ENCODE measurements around the gene CDK9.

CDK9 gene

DNA sequence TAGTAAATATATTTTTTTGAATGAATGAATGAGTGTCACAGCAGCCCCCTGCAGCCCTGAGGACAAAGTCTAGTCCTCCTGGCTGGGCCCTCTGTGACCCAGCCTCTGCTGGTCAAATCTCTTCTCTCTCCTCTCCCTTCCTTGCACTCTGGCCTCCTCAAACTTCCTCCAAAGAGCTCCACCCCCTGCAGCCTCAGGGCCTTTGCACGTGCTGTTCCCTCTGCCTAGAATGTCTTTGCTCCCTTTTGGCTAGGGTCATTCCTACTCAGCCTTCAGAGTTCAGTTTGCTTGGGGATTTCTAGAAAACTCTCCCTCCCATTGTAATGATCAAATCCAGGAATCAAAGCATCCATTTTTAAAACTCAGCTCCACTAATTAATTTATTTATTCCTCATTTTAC, 20.4 kb upstream of the CDK9 start:
- Histone ChIP-seq H2BK12ac (ENCODE audit: low read length) (no peak overlapping the region), H4K91ac (ENCODE audit: low read depth, low read length) (no peak overlapping the region), H2AK5ac (ENCODE audit: low read length) (no peak overlapping the region), H3K18ac (ENCODE audit: low read length) (no peak overlapping the region), H3K9ac (ENCODE audit: low read length) (no peak overlapping the region), H3K79me1 (ENCODE audit: low read length) (peaks cover 2% of the 10 kb centered on the region), H3K4me1 (ENCODE audit: control insufficient read depth in 1 of 2, insufficient read depth in 2 of 2, low read length in 2 of 2) (peaks cover 10 to 17% of the 10 kb centered on the region in 2 experiments), H3K27ac (ENCODE audit: low read depth, low read length) (no peak overlapping the region), H3K23ac (ENCODE audit: low read length) (no peak overlapping the region), H4K12ac (ENCODE audit: low read depth, low read length) (no peak overlapping the region), H2AFZ (ENCODE audit: insufficient read depth, low read length, poor library complexity) (no peak overlapping the region), H3K36me3 (ENCODE audit: control insufficient read depth in 1 of 2, insufficient read depth in 2 of 2, low read length in 2 of 2) (no peaks in the 10 kb centered on the region), H3K4me2 (ENCODE audit: low read length) (no peak overlapping the region), H3K27me3 (ENCODE audit: insufficient read depth, low read length) (no peaks in the 10 kb centered on the region), H3K14ac (ENCODE audit: low read length) (no peak overlapping the region), H2BK5ac (ENCODE audit: low read depth, low read length, poor library complexity) (no peak overlapping the region), H3K9me3 (ENCODE audit: insufficient read depth, low read depth, low read length) (no peaks in the 10 kb centered on the region), H3K4ac (ENCODE audit: low read depth, low read length) (no peak overlapping the region), H2BK120ac (ENCODE audit: insufficient read depth, low read length, poor library complexity) (no peak overlapping the region), H4K8ac (ENCODE audit: low read depth, low read length) (no peak overlapping the region), H3K4me3 (ENCODE audit: low read depth, low read length) (no peak overlapping the region), H3K79me2 (ENCODE audit: control insufficient read depth, insufficient read depth, low read length, poor library complexity) (no peaks in the 10 kb centered on the region)
- DNase-seq: peak in 1 of 2 donors; percentile 21
- no CpG with 5 or more reads among the region's 1 CpG for WGBS (ENCODE audit: extremely low coverage, insufficient coverage, insufficient read length)

DNA sequence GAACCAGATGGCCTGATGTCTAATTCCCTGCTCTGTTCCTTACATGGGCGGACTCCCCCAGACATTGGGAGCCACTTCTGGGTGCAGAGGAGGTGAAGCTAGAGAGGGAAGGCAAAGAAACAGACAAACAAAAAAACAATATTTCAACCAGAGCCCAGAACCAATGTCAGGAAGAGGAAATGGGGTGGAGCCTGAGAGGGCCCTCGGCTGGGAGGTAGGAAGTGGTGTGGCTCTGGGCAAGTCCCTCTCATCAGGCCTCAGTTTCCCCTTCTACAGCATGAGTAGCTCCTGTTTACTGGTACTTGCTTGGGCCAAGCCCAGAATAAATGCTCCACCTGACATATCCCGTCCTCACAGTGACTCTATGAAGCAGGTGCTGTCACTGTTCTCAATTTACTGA, 18.4 kb upstream of the CDK9 start:
- no peaks in the 10 kb centered on the region for H3K27me3 ChIP-seq (ENCODE audit: insufficient read depth, low read length)
- no peak overlapping the region for H3K18ac ChIP-seq (ENCODE audit: low read length)
- H2BK120ac ChIP-seq (ENCODE audit: insufficient read depth, low read length, poor library complexity): no peak overlapping the region
- peaks cover 5 to 18% of the 10 kb centered on the region in 2 experiments for H3K4me1 ChIP-seq (ENCODE audit: control insufficient read depth in 1 of 2, insufficient read depth in 2 of 2, low read length in 2 of 2)
- H2AFZ ChIP-seq (ENCODE audit: insufficient read depth, low read length, poor library complexity): no peak overlapping the region
- H2BK12ac ChIP-seq (ENCODE audit: low read length): no peak overlapping the region
- no peaks in the 10 kb centered on the region for H3K36me3 ChIP-seq (ENCODE audit: control insufficient read depth in 1 of 2, insufficient read depth in 2 of 2, low read length in 2 of 2)
- no peaks in the 10 kb centered on the region for H3K79me2 ChIP-seq (ENCODE audit: control insufficient read depth, insufficient read depth, low read length, poor library complexity)
- no peaks in the 10 kb centered on the region for H3K79me1 ChIP-seq (ENCODE audit: low read length)
- H4K91ac ChIP-seq (ENCODE audit: low read depth, low read length): peak overlapping the region; percentile 22
- no CpG with 5 or more reads among the region's 3 CpGs for WGBS (ENCODE audit: extremely low coverage, insufficient coverage, insufficient read length)
- H3K4me3 ChIP-seq (ENCODE audit: low read depth, low read length): no peak overlapping the region
- H2AK5ac ChIP-seq (ENCODE audit: low read length): no peak overlapping the region
- H3K14ac ChIP-seq (ENCODE audit: low read length): no peak overlapping the region
- H3K9ac ChIP-seq (ENCODE audit: low read length): no peak overlapping the region
- no peak overlapping the region for H2BK5ac ChIP-seq (ENCODE audit: low read depth, low read length, poor library complexity)
- no peak overlapping the region for H3K27ac ChIP-seq (ENCODE audit: low read depth, low read length)
- DNase-seq: no peak
- no peak overlapping the region for H3K4ac ChIP-seq (ENCODE audit: low read depth, low read length)
- no peak overlapping the region for H4K12ac ChIP-seq (ENCODE audit: low read depth, low read length)
- no peaks in the 10 kb centered on the region for H3K9me3 ChIP-seq (ENCODE audit: insufficient read depth, low read depth, low read length)
- no peak overlapping the region for H3K4me2 ChIP-seq (ENCODE audit: low read length)
- no peak overlapping the region for H4K8ac ChIP-seq (ENCODE audit: low read depth, low read length)
- H3K23ac ChIP-seq (ENCODE audit: low read length): no peak overlapping the region

DNA sequence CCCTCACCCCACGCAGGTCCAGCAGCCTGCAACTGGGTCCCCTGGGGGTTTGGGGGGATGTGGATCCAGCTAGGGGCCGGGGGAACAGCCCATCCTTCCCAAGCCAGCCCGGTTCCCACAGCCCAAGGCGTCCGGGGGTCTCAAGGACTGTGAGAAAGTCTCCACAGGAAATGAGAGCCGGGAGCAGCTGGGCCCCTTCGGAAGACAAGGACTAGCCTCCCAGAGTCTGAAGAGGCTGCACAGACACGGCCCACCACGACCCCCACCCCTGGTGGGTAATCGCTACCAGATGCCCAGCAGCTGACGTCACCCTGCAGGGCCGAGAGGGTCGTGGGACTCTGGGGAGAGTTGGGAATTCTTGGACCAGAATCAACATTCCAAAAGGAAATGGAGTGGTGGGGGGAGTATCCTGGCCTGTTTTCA, 17.9 kb upstream of the CDK9 start:
- H3K27ac ChIP-seq (ENCODE audit: low read depth, low read length): no peak overlapping the region
- no peaks in the 10 kb centered on the region for H3K9me3 ChIP-seq (ENCODE audit: insufficient read depth, low read depth, low read length)
- WGBS (ENCODE audit: extremely low coverage, insufficient coverage, insufficient read length): no CpG with 5 or more reads among the region's 13 CpGs
- no peak overlapping the region for H3K9ac ChIP-seq (ENCODE audit: low read length)
- H4K8ac ChIP-seq (ENCODE audit: low read depth, low read length): peak overlapping the region; percentile 14
- H3K4me3 ChIP-seq (ENCODE audit: low read depth, low read length): no peak overlapping the region
- no peak overlapping the region for H2BK120ac ChIP-seq (ENCODE audit: insufficient read depth, low read length, poor library complexity)
- H2AFZ ChIP-seq (ENCODE audit: insufficient read depth, low read length, poor library complexity): no peak overlapping the region
- H2BK12ac ChIP-seq (ENCODE audit: low read length): no peak overlapping the region
- H3K18ac ChIP-seq (ENCODE audit: low read length): no peak overlapping the region
- H2AK5ac ChIP-seq (ENCODE audit: low read length): no peak overlapping the region
- no peak overlapping the region for H3K4ac ChIP-seq (ENCODE audit: low read depth, low read length)
- H3K23ac ChIP-seq (ENCODE audit: low read length): no peak overlapping the region
- DNase-seq: no peak
- no peak overlapping the region for H2BK5ac ChIP-seq (ENCODE audit: low read depth, low read length, poor library complexity)
- no peak overlapping the region for H4K12ac ChIP-seq (ENCODE audit: low read depth, low read length)
- H3K36me3 ChIP-seq (ENCODE audit: control insufficient read depth in 1 of 2, insufficient read depth in 2 of 2, low read length in 2 of 2): no peaks in the 10 kb centered on the region
- H3K79me1 ChIP-seq (ENCODE audit: low read length): no peaks in the 10 kb centered on the region
- H3K79me2 ChIP-seq (ENCODE audit: control insufficient read depth, insufficient read depth, low read length, poor library complexity): no peaks in the 10 kb centered on the region
- peak overlapping the region; percentile 22 for H4K91ac ChIP-seq (ENCODE audit: low read depth, low read length)
- H3K4me1 ChIP-seq (ENCODE audit: control insufficient read depth in 1 of 2, insufficient read depth in 2 of 2, low read length in 2 of 2): peaks cover 5 to 16% of the 10 kb centered on the region in 2 experiments
- no peaks in the 10 kb centered on the region for H3K27me3 ChIP-seq (ENCODE audit: insufficient read depth, low read length)
- H3K14ac ChIP-seq (ENCODE audit: low read length): no peak overlapping the region
- H3K4me2 ChIP-seq (ENCODE audit: low read length): peak overlapping the region; percentile 14

DNA sequence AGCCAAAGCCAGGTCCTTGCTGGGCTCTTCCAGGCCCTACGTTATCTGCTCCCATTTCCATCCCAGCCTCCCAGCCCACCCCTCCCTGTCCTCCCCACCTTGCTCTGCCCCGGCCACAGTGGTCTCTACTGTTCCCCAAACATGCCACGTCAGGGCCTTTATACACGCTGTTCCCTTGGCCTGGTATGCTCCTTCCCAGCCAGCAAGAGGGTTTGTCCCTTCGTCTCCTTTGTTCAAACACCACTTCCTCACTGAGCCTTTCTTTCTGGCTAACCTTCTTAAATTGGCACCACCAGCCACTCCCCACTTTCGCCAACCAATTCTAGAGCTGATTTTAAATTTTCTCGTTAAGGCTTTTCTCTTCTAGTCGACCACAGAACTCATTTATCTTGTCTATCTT, 17.1 kb upstream of the CDK9 start:
- no peak overlapping the region for H2BK120ac ChIP-seq (ENCODE audit: insufficient read depth, low read length, poor library complexity)
- no peak overlapping the region for H2AFZ ChIP-seq (ENCODE audit: insufficient read depth, low read length, poor library complexity)
- no peak overlapping the region for H3K4ac ChIP-seq (ENCODE audit: low read depth, low read length)
- no peak overlapping the region for H2BK5ac ChIP-seq (ENCODE audit: low read depth, low read length, poor library complexity)
- H3K4me3 ChIP-seq (ENCODE audit: low read depth, low read length): no peak overlapping the region
- no peak overlapping the region for H3K23ac ChIP-seq (ENCODE audit: low read length)
- H3K18ac ChIP-seq (ENCODE audit: low read length): no peak overlapping the region
- no peak overlapping the region for H4K12ac ChIP-seq (ENCODE audit: low read depth, low read length)
- no peak overlapping the region for H3K9ac ChIP-seq (ENCODE audit: low read length)
- peak overlapping the region; percentile 38 for H2BK12ac ChIP-seq (ENCODE audit: low read length)
- no peak overlapping the region for H3K14ac ChIP-seq (ENCODE audit: low read length)
- WGBS (ENCODE audit: extremely low coverage, insufficient coverage, insufficient read length): no CpG with 5 or more reads among the region's 8 CpGs
- no peaks in the 10 kb centered on the region for H3K36me3 ChIP-seq (ENCODE audit: control insufficient read depth in 1 of 2, insufficient read depth in 2 of 2, low read length in 2 of 2)
- no peaks in the 10 kb centered on the region for H3K79me1 ChIP-seq (ENCODE audit: low read length)
- no peaks in the 10 kb centered on the region for H3K27me3 ChIP-seq (ENCODE audit: insufficient read depth, low read length)
- H2AK5ac ChIP-seq (ENCODE audit: low read length): no peak overlapping the region
- no peak for DNase-seq
- no peak overlapping the region for H3K27ac ChIP-seq (ENCODE audit: low read depth, low read length)
- peaks cover 5 to 16% of the 10 kb centered on the region in 2 experiments for H3K4me1 ChIP-seq (ENCODE audit: control insufficient read depth in 1 of 2, insufficient read depth in 2 of 2, low read length in 2 of 2)
- H3K4me2 ChIP-seq (ENCODE audit: low read length): no peak overlapping the region
- no peak overlapping the region for H4K91ac ChIP-seq (ENCODE audit: low read depth, low read length)
- H3K79me2 ChIP-seq (ENCODE audit: control insufficient read depth, insufficient read depth, low read length, poor library complexity): no peaks in the 10 kb centered on the region
- H4K8ac ChIP-seq (ENCODE audit: low read depth, low read length): no peak overlapping the region
- H3K9me3 ChIP-seq (ENCODE audit: insufficient read depth, low read depth, low read length): no peaks in the 10 kb centered on the region
